SK-N-SH (cell line): ENCODE results near the gene RNU5D-1. TPM values are rescaled to one million over a fixed set of nuclear protein-coding genes. Genes with fewer than 3 reads are reported as not detected.

ENCODE experiments used
- CTCF ChIA-PET: fragments of 300-600, 350-600 bp; formaldehyde crosslinking; extraction: SDS; loops from one replicate; lab custom pipeline; 2021; lab: Yijun Ruan, JAX
- POLR2A ChIA-PET: fragments of 350-600 bp; sonication (Branson Sonifier 250); formaldehyde crosslinking; extraction: SDS; loops from one replicate; lab custom pipeline; 2020; ENCODE audit warnings: antibody characterized with exemption, inconsistent platforms; lab: Yijun Ruan, JAX
- DNase-seq: peaks from one replicate; pipeline ENCODE4 v3.0.0; 2012
- H2AFZ ChIP-seq: fragments of 200-600 bp; sonication (generic); 2 replicates; pipeline ENCODE4 v1.8.1; 2016; ENCODE audit warnings: antibody characterized with exemption, mild to moderate bottlenecking, low read depth
- H3F3A ChIP-seq: fragments of 200-600 bp; sonication (generic); replicated peaks from 2 replicates; pipeline ENCODE3; 2016; ENCODE audit warnings: antibody characterized with exemption, mild to moderate bottlenecking; ENCODE audit not compliant: insufficient read depth
- H3K27ac ChIP-seq, 2 experiments: fragments of 200-500 bp in 1 of 2; fragments of 200-600 bp in 1 of 2; sonication (Bioruptor generic) in 1 of 2; sonication (generic), shearing (Covaris generic) in 1 of 2; 2 replicates each; pipeline versions ENCODE4 v1.5.1 to v1.6.1; 2014 to 2016; ENCODE audit warnings: low read depth in 2 of 2, inconsistent platforms in 1 of 2, low read length in 1 of 2, mild to moderate bottlenecking in 1 of 2, mixed read lengths in 1 of 2
- H3K27me3 ChIP-seq: fragments of 200-600 bp; sonication (generic), shearing (Covaris generic); 2 replicates; pipeline ENCODE4 v1.6.1; 2016; ENCODE audit warnings: mixed run types; ENCODE audit not compliant: insufficient read depth
- H3K36me3 ChIP-seq, 2 experiments: fragments of 200-500 bp in 1 of 2; fragments of 200-600 bp in 1 of 2; sonication (Bioruptor generic) in 1 of 2; sonication (generic) in 1 of 2; replicated peaks in 1 of 2; 2 replicates each; pipeline versions ENCODE3 to v1.5.1; 2014 to 2016; ENCODE audit warnings: low read length in 1 of 2, mild to moderate bottlenecking in 1 of 2; ENCODE audit not compliant: insufficient read depth in 2 of 2, control insufficient read depth in 1 of 2
- H3K4me1 ChIP-seq, 2 experiments: fragments of 200-500 bp in 1 of 2; fragments of 200-600 bp in 1 of 2; sonication (Bioruptor generic) in 1 of 2; sonication (generic), shearing (Covaris generic) in 1 of 2; 2 replicates each; pipeline versions ENCODE4 v1.5.1 to v1.6.1; 2014 to 2016; ENCODE audit warnings: low read depth in 1 of 2, low read length in 1 of 2, mixed run types in 1 of 2; ENCODE audit not compliant: insufficient read depth in 2 of 2, control insufficient read depth in 1 of 2
- H3K4me2 ChIP-seq: fragments of 200-600 bp; sonication (generic), shearing (Covaris generic); 2 replicates; pipeline ENCODE4 v1.6.1; 2017; ENCODE audit warnings: mixed run types
- H3K4me3 ChIP-seq, 2 experiments: fragments of 200-500 bp in 1 of 2; fragments of 200-600 bp in 1 of 2; sonication (Bioruptor generic) in 1 of 2; sonication (generic), shearing (Covaris generic) in 1 of 2; 2 replicates each; pipeline versions ENCODE4 v1.5.1 to v1.8.1; 2014 to 2016; ENCODE audit warnings: low read depth in 2 of 2, inconsistent platforms in 1 of 2, low read length in 1 of 2, mild to moderate bottlenecking in 1 of 2, mixed read lengths in 1 of 2, moderate library complexity in 1 of 2
- H3K79me2 ChIP-seq: fragments of 200-600 bp; sonication (generic); 2 replicates; pipeline ENCODE4 v1.8.1; 2017; ENCODE audit warnings: mild to moderate bottlenecking; ENCODE audit not compliant: insufficient read depth
- H3K9ac ChIP-seq: fragments of 200-600 bp; sonication (generic); 2 replicates; pipeline ENCODE4 v1.6.1; 2017; ENCODE audit warnings: mixed run types
- H3K9me2 ChIP-seq: fragments of 200-600 bp; sonication (generic); 2 replicates; pipeline ENCODE4 v1.6.1; 2017; ENCODE audit warnings: mixed run types
- H3K9me3 ChIP-seq: fragments of 200-600 bp; sonication (generic); 2 replicates; pipeline ENCODE4 v1.6.1; 2017; ENCODE audit warnings: mixed run types, mild to moderate bottlenecking, moderate library complexity
- H4K20me1 ChIP-seq: fragments of 200-600 bp; sonication (generic); 2 replicates; pipeline ENCODE4 v1.6.1; 2017; ENCODE audit warnings: mild to moderate bottlenecking, mixed run types; ENCODE audit not compliant: insufficient read depth
- CHD2 ChIP-seq: fragments of 150-350 bp; IDR thresholded peaks from 2 replicates; pipeline ENCODE4 v1.6.1; 2018; ENCODE audit warnings: low read length; ENCODE audit not compliant: partially characterized antibody
- CTCF ChIP-seq: fragments of 200-600 bp; sonication (generic); IDR thresholded peaks from 2 replicates; pipeline ENCODE4 v1.6.1; 2017; ENCODE audit warnings: antibody characterized with exemption, mild to moderate bottlenecking, moderate library complexity
- ELF1 ChIP-seq: IDR thresholded peaks from 2 replicates; pipeline ENCODE4 v1.4.0; 2012
- EZH2phosphoT487 ChIP-seq: fragments of 200-600 bp; sonication (generic); IDR thresholded peaks from 2 replicates; pipeline ENCODE4 v1.6.1; 2017; ENCODE audit warnings: low read depth, mixed run types, mild to moderate bottlenecking, antibody characterized with exemption, moderate library complexity, borderline replicate concordance
- FOXM1 ChIP-seq: IDR thresholded peaks from 2 replicates; pipeline ENCODE4 v1.4.0; 2012; ENCODE audit warnings: low read depth, mild to moderate bottlenecking
- GATA2 ChIP-seq: sonication (generic); formaldehyde crosslinking; IDR thresholded peaks from 2 replicates; pipeline ENCODE4 v1.5.0; 2020; ENCODE audit warnings: mild to moderate bottlenecking, missing genetic modification reagents
- IRF3 ChIP-seq: fragments of 150-350 bp; IDR thresholded peaks from 2 replicates; pipeline ENCODE4 v1.6.1; 2016; ENCODE audit warnings: mild to moderate bottlenecking, low read depth, low read length
- JUND ChIP-seq: IDR thresholded peaks from 2 replicates; pipeline ENCODE4 v1.4.0; 2012
- MEF2A ChIP-seq: IDR thresholded peaks from 2 replicates; pipeline ENCODE4 v1.4.0; 2012; ENCODE audit warnings: low read depth, borderline replicate concordance
- MXI1 ChIP-seq: IDR thresholded peaks from 2 replicates; pipeline ENCODE4 v1.6.1; 2012; ENCODE audit warnings: mild to moderate bottlenecking, low read depth, low read length, improper control_type of control experiment
- POLR2AphosphoS5 ChIP-seq: IDR thresholded peaks from 2 replicates; pipeline ENCODE4 v1.6.1; 2012; ENCODE audit warnings: low read depth, low read length
- RAD21 ChIP-seq: IDR thresholded peaks from 2 replicates; pipeline ENCODE4 v1.6.1; 2012; ENCODE audit warnings: mild to moderate bottlenecking, low read length
- RCOR1 ChIP-seq: fragments of 150-350 bp; IDR thresholded peaks from 2 replicates; pipeline ENCODE4 v1.6.1; 2017; ENCODE audit warnings: antibody characterized with exemption, low read length
- RFX5 ChIP-seq: IDR thresholded peaks from 2 replicates; pipeline ENCODE4 v1.6.1; 2012; ENCODE audit warnings: mild to moderate bottlenecking, improper control_type of control experiment, low read length
- SIN3A ChIP-seq: IDR thresholded peaks from 2 replicates; pipeline ENCODE4 v1.6.1; 2012; ENCODE audit warnings: low read depth, mild to moderate bottlenecking, low read length, moderate library complexity, borderline replicate concordance
- TEAD4 ChIP-seq: IDR thresholded peaks from 2 replicates; pipeline ENCODE4 v1.4.0; 2012; ENCODE audit warnings: mild to moderate bottlenecking, borderline replicate concordance; ENCODE audit not compliant: insufficient read depth
- YY1 ChIP-seq: IDR thresholded peaks from 2 replicates; pipeline ENCODE4 v1.4.0; 2012; ENCODE audit warnings: low read depth, mild to moderate bottlenecking
- WGBS: methylation state at CpG from one replicate; pipeline ENCODE4 v1.1.6; 2017; ENCODE audit warnings: low lambda C conversion rate; 5-methylcytosine and 5-hydroxymethylcytosine counted together
- polyA plus RNA-seq, 3 experiments: library from polyadenylated mRNA; depleted of rRNA; stranded (reverse); fragments of >200 nt; gene quantifications; 2 replicates each; pipeline ENCODE4 v1.2.3, GENCODE V29; 2012
- TF ChIP-seq, protein P1 (sequence below): IDR thresholded peaks from 2 replicates; pipeline ENCODE4 v1.4.0; 2012; ENCODE audit warnings: low read depth, borderline replicate concordance
- TF ChIP-seq, protein P2 (sequence below): IDR thresholded peaks from 2 replicates; pipeline ENCODE4; 2012

The RNU5D-1 gene
- polyA plus RNA-seq, 1 of the 3 experiments (the other 2 are of a cell fraction): not detected

DNA sequence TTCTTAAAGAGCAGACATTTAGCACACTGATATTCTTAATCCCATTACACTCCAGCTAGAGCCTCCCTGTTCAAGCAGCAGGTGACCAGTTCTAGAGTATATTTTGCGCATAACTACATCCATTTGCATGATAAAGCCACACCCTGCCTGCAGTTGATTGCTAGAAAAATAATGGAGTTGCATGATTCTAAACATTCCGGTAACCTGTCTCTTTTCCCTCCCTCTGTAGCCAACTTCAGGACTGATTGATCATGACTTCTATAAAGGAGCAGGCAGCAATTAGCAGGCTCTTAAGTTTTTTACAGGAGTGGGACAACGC is 41.6 kb downstream of the RNU5D-1 start:
- Histone ChIP-seq H2AFZ (no peak overlapping the region), H3K9me2 (no peaks in the 10 kb centered on the region), H3K9me3 (no peaks in the 10 kb centered on the region), H3K79me2 (no peaks in the 10 kb centered on the region), H4K20me1 (no peaks in the 10 kb centered on the region), H3K27me3 (no peaks in the 10 kb centered on the region), H3K27ac (no peak overlapping the region), H3K36me3 (no peaks in the 10 kb centered on the region), H3F3A (no peaks in the 10 kb centered on the region), H3K4me3 (no peak overlapping the region), H3K9ac (no peak overlapping the region), H3K4me1 (no peaks in the 10 kb centered on the region), H3K4me2 (no peak overlapping the region)
- whole genome bisulfite sequencing: 100% methylated on average over 2 of the region's 3 CpGs
- POLR2A ChIA-PET: no interaction called here
- TF ChIP-seq CTCF (no peak), GATA2 (CRISPR knock-in tag) (no peak), CHD2 (no peak), IRF3 (no peak), ELF1 (no peak), YY1 (no peak), RFX5 (no peak), SIN3A (no peak), MEF2A (no peak), TEAD4 (no peak), JUND (no peak), RAD21 (no peak), FOXM1 (no peak), MXI1 (no peak), POLR2AphosphoS5 (no peak), EZH2phosphoT487 (no peak), RCOR1 (no peak)
- TF ChIP-seq, protein P1, sequence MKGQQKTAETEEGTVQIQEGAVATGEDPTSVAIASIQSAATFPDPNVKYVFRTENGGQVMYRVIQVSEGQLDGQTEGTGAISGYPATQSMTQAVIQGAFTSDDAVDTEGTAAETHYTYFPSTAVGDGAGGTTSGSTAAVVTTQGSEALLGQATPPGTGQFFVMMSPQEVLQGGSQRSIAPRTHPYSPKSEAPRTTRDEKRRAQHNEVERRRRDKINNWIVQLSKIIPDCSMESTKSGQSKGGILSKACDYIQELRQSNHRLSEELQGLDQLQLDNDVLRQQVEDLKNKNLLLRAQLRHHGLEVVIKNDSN: no peak
- TF ChIP-seq, protein P2, sequence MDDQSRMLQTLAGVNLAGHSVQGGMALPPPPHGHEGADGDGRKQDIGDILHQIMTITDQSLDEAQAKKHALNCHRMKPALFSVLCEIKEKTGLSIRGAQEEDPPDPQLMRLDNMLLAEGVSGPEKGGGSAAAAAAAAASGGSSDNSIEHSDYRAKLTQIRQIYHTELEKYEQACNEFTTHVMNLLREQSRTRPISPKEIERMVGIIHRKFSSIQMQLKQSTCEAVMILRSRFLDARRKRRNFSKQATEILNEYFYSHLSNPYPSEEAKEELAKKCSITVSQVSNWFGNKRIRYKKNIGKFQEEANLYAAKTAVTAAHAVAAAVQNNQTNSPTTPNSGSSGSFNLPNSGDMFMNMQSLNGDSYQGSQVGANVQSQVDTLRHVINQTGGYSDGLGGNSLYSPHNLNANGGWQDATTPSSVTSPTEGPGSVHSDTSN: no peak
- CTCF ChIA-PET: no interaction called here
- DNase-seq: no peak
